Suprapubic skin (tissue), 4 donors: ENCODE results near the gene CYFIP2. TPM values are rescaled to one million over a fixed set of nuclear protein-coding genes. Genes with fewer than 3 reads are reported as not detected.

ENCODE experiments used
- DNase-seq, 2 donors: peaks; one replicate each; pipeline ENCODE4 v3.0.0-alpha.2; 2019; ENCODE audit warnings: low spot score in 2 of 2
- H3K27ac ChIP-seq: fragments of 200-600 bp; sonication (generic); one replicate; pipeline ENCODE4 v1.5.1; 2019
- H3K27me3 ChIP-seq: fragments of 200-600 bp; sonication (generic); one replicate; pipeline ENCODE4 v1.5.1; 2019
- H3K36me3 ChIP-seq: fragments of 200-600 bp; sonication (generic); one replicate; pipeline ENCODE4 v1.5.1; 2019
- H3K4me1 ChIP-seq: fragments of 200-600 bp; sonication (generic); one replicate; pipeline ENCODE4 v1.5.1; 2019
- H3K4me3 ChIP-seq: fragments of 200-600 bp; sonication (generic); one replicate; pipeline ENCODE4 v1.5.1; 2019; ENCODE audit warnings: mild to moderate bottlenecking
- H3K9me3 ChIP-seq: fragments of 200-600 bp; sonication (generic); one replicate; pipeline ENCODE4 v1.5.1; 2019
- EP300 ChIP-seq: sonication (generic); formaldehyde crosslinking; IDR thresholded peaks from one replicate; pipeline ENCODE4 v1.6.1; 2017; ENCODE audit warnings: antibody characterized with exemption
- POLR2A ChIP-seq, 2 donors: fragments of 450-650 bp; IDR thresholded peaks; one replicate each; pipeline ENCODE4 v1.6.1; 2017; ENCODE audit warnings: antibody characterized with exemption in 2 of 2, mild to moderate bottlenecking in 2 of 2, moderate library complexity in 2 of 2
- POLR2AphosphoS5 ChIP-seq, 3 donors: sonication (generic); formaldehyde crosslinking; IDR thresholded peaks; one replicate each; pipeline ENCODE4 v1.6.1; 2017; ENCODE audit warnings: antibody characterized with exemption in 3 of 3
- WGBS: methylation state at CpG from one replicate; pipeline ENCODE4 v1.1.5; 2018; 5-methylcytosine and 5-hydroxymethylcytosine counted together
- total RNA-seq, 4 donors: library from RNA; depleted of rRNA; stranded (reverse); fragments of >200 nt; gene quantifications; one replicate each; pipeline ENCODE4 v1.1.0, GENCODE V29; 2016
- TF ChIP-seq, protein P1 (sequence below), 2 donors: fragments of 200-600 bp in 1 of 2; fragments of 450-650 bp in 1 of 2; sonication (generic) in 1 of 2; IDR thresholded peaks; one replicate each; pipeline ENCODE4 v1.5.1; 2016 to 2019; ENCODE audit warnings: antibody characterized with exemption in 2 of 2, mild to moderate bottlenecking in 1 of 2, moderate library complexity in 1 of 2

The CYFIP2 gene
- total RNA-seq, 4 donors from 2014 or later = 12.7 to 17.1 (median 14.9) TPM

DNA sequence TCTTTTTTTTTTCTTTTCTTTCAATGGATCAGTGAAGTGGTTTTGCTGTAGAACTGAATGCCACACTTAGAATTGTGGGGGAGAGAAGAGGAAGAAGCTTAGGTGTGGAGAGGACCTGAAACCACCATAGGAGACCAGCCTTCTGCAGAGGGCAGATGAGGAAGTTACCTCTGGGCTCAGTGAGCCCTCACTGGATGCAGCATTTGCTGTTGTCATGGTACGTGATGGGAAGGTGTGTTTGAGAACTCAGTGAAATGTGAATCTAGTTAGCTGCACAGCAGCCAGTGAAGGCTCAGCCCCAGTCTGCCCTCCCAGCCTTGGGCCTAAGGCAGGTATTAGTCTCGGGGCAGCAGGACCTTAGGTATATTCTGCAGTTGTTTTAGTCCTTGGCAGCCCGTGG is 17.5 kb downstream of the CYFIP2 start:
- Histone ChIP-seq H3K36me3 (no peaks in the 10 kb centered on the region), H3K4me1 (peaks cover 3% of the 10 kb centered on the region), H3K4me3 (no peak overlapping the region), H3K9me3 (no peaks in the 10 kb centered on the region), H3K27me3 (no peaks in the 10 kb centered on the region), H3K27ac (no peak overlapping the region)
- TF ChIP-seq, protein P1, sequence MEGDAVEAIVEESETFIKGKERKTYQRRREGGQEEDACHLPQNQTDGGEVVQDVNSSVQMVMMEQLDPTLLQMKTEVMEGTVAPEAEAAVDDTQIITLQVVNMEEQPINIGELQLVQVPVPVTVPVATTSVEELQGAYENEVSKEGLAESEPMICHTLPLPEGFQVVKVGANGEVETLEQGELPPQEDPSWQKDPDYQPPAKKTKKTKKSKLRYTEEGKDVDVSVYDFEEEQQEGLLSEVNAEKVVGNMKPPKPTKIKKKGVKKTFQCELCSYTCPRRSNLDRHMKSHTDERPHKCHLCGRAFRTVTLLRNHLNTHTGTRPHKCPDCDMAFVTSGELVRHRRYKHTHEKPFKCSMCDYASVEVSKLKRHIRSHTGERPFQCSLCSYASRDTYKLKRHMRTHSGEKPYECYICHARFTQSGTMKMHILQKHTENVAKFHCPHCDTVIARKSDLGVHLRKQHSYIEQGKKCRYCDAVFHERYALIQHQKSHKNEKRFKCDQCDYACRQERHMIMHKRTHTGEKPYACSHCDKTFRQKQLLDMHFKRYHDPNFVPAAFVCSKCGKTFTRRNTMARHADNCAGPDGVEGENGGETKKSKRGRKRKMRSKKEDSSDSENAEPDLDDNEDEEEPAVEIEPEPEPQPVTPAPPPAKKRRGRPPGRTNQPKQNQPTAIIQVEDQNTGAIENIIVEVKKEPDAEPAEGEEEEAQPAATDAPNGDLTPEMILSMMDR (IDR thresholded peaks at IDR 0.05) = no peak
- TF ChIP-seq POLR2AphosphoS5 (IDR thresholded peaks at IDR 0.05) = no peak
- no peak for TF ChIP-seq POLR2A (IDR thresholded peaks at IDR 0.05)
- no peak for TF ChIP-seq EP300
- no peak for DNase-seq
- 81% methylated on average over 3 of the region's 3 CpGs for WGBS

DNA sequence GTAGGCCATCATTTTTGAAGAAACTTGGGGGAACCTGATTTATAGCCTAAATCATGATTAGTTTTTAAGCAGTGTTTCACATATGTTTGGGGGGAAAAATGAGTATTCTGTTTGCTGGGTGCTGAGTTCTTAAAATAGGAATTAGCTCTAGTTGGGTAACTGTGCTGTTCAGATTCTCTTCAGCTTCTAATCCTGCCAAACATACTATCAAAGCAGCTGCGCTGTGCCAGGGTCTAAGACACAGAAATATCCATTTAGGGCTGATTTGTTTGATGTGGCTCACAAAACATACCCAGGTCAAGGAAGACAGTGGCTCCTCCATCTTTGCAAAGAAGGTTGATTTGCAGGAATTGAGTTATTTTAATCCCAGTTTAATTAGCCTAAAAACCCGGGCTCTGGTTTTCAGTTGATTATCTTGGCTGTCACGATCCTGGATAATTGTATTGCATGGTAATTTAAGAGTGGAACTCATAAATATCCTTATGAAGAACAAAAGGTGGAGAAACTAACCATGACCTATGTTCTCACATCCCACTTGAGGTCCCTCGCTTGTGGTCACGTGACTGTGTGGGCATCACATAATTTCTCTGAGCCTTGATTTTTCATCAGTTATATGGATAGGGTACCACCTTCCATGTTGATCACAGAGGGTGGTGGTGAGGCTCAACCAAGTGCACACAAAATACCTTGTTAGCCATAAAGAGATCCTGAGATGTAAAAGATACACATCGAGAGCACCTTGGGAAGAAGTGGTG is 18.7 kb downstream of the CYFIP2 start:
- H3K36me3 ChIP-seq = no peaks in the 10 kb centered on the region
- H3K27ac ChIP-seq = no peak overlapping the region
- peaks cover 3% of the 10 kb centered on the region for H3K4me1 ChIP-seq
- WGBS = 85% methylated on average over 6 of the region's 6 CpGs
- no peaks in the 10 kb centered on the region for H3K9me3 ChIP-seq
- TF ChIP-seq POLR2AphosphoS5 (IDR thresholded peaks at IDR 0.05) = no peak
- TF ChIP-seq POLR2A (IDR thresholded peaks at IDR 0.05) = no peak
- no peak for TF ChIP-seq EP300
- TF ChIP-seq, protein P1 (IDR thresholded peaks at IDR 0.05) = no peak
- no peaks in the 10 kb centered on the region for H3K27me3 ChIP-seq
- DNase-seq = no peak
- no peak overlapping the region for H3K4me3 ChIP-seq

DNA sequence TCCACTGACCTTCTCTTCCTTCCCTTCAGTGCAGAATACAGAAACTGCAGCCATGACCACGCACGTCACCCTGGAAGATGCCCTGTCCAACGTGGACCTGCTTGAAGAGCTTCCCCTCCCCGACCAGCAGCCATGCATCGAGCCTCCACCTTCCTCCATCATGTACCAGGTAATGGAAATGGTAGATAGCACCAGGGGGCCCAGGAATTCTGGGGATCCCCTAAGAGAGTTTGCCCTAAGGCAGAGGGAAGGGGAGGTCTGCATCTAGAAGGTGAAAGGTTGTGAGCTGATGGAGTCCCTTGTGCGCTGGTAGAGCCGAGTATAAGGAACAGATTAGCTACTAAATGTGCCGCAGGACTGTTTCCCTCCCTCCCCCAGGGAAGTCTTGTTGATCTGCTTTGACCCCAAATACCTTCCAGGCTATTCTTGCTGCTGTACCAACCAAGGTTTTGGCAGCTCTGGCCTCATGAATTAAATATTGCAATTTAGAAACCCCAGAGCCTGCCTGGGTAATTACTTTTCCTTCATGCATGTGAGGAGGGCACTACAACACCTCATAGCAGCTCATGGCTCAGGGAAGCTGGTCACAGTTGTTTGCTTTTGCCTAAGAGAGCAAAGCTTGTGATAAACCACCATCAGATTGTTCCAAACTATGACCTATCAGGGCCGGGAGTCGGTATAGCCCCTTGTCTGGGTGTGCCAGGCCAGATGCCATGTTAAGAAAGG is 19.6 kb downstream of the CYFIP2 start:
- no peaks in the 10 kb centered on the region for H3K9me3 ChIP-seq
- DNase-seq = no peak
- no peaks in the 10 kb centered on the region for H3K36me3 ChIP-seq
- no peak overlapping the region for H3K4me3 ChIP-seq
- no peaks in the 10 kb centered on the region for H3K27me3 ChIP-seq
- WGBS = 93% methylated on average over 8 of the region's 10 CpGs
- TF ChIP-seq POLR2AphosphoS5 (IDR thresholded peaks at IDR 0.05) (no peak), POLR2A (IDR thresholded peaks at IDR 0.05) (no peak), EP300 (no peak)
- TF ChIP-seq, protein P1 (IDR thresholded peaks at IDR 0.05) = no peak
- no peaks in the 10 kb centered on the region for H3K4me1 ChIP-seq
- H3K27ac ChIP-seq = no peak overlapping the region

DNA sequence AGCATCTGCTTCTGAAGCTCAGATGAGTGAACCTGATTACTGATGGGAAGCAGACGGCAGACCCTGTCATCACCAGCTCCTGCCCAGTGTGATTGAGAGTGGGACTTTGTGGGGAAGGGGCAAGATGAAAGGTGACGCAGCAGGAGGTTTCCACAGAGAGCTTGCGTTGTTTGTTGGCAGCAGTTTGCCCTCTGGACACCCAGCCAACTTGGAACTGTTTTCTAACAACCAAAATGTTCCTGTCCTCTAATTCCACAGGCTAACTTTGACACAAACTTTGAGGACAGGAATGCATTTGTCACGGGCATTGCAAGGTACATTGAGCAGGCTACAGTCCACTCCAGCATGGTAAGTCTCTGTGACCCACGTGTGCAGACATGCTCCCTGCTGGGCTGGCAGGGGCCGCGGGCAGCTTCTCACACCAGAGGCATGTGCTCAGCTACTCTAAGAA is 20.9 kb downstream of the CYFIP2 start:
- DNase-seq = no peak
- no peaks in the 10 kb centered on the region for H3K4me1 ChIP-seq
- no peaks in the 10 kb centered on the region for H3K36me3 ChIP-seq
- H3K9me3 ChIP-seq = no peaks in the 10 kb centered on the region
- WGBS = 59% methylated on average over 7 of the region's 7 CpGs
- H3K27ac ChIP-seq = no peak overlapping the region
- no peaks in the 10 kb centered on the region for H3K27me3 ChIP-seq
- H3K4me3 ChIP-seq = no peak overlapping the region
- TF ChIP-seq EP300 = no peak
- TF ChIP-seq POLR2A (IDR thresholded peaks at IDR 0.05) = no peak
- TF ChIP-seq, protein P1 (IDR thresholded peaks at IDR 0.05) = no peak
- no peak for TF ChIP-seq POLR2AphosphoS5 (IDR thresholded peaks at IDR 0.05)

DNA sequence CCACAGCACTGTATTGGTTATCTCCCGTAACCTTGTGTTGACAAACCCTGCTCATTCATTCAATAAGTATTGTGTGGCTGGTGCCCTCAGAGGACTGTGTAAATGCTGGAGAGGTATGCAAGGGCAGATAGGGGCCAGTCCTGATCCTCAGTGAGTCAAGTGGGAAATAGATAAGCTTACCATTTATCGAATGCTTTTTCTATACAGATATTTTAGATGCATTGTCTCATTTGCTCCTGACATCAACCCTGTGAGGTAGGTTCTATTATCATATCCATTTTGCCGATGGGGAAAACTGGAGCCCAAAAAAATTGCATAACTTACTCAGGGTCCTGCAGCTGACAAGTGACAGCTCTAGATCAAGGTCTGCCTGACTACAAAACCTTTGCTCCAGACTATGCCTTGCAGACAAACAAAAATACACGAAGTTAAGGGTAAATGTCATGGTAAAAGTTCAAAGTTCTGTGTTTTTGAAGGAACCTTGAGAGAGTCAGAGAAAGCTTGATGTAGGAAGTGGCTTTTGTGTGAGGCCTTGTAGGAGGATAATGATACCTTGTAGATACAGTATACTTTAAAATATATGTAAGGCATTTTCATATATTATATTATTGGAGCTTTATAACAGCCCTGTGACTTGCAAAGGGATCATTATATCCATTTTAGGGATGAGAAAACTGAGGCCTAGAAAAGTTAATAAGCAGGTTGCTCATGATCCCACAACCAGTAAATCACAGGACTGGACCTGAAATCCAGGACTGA is 22.7 kb downstream of the CYFIP2 start:
- H3K27ac ChIP-seq = no peak overlapping the region

More for the DNA sequence above, 22.7 kb downstream of the CYFIP2 start:
- Histone ChIP-seq H3K4me3 (no peak overlapping the region), H3K27me3 (no peaks in the 10 kb centered on the region), H3K9me3 (no peaks in the 10 kb centered on the region), H3K4me1 (no peaks in the 10 kb centered on the region), H3K36me3 (no peaks in the 10 kb centered on the region)
- TF ChIP-seq POLR2AphosphoS5 (IDR thresholded peaks at IDR 0.05) = no peak
- TF ChIP-seq, protein P1 (IDR thresholded peaks at IDR 0.05) = no peak
- TF ChIP-seq EP300 = no peak
- no peak for TF ChIP-seq POLR2A (IDR thresholded peaks at IDR 0.05)
- WGBS = 87% methylated on average over 4 of the region's 4 CpGs
- no peak for DNase-seq
